ENCODE measurements around the gene YIPF3.

Gene YIPF3

DNA sequence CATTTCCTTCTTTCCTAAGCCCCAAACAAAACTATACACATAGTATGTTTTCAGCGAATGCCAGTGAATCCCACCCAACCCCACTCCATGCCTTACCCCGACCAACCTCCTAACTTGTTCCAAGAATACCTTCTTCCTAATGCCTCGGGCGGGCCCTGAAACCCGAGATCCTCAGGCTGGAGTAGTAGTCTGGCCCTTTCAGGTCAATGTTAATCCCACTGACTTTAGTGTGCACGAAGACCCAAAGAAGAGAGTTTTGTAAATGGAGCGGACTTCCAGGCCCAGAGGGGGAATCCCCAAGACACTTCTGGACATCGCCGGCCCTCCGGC, 394 bp downstream of the YIPF3 start:
- TF ChIP-seq, protein P1, sequence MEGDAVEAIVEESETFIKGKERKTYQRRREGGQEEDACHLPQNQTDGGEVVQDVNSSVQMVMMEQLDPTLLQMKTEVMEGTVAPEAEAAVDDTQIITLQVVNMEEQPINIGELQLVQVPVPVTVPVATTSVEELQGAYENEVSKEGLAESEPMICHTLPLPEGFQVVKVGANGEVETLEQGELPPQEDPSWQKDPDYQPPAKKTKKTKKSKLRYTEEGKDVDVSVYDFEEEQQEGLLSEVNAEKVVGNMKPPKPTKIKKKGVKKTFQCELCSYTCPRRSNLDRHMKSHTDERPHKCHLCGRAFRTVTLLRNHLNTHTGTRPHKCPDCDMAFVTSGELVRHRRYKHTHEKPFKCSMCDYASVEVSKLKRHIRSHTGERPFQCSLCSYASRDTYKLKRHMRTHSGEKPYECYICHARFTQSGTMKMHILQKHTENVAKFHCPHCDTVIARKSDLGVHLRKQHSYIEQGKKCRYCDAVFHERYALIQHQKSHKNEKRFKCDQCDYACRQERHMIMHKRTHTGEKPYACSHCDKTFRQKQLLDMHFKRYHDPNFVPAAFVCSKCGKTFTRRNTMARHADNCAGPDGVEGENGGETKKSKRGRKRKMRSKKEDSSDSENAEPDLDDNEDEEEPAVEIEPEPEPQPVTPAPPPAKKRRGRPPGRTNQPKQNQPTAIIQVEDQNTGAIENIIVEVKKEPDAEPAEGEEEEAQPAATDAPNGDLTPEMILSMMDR (IDR thresholded peaks at IDR 0.05; ENCODE audit: low read depth, low read length): no peak
- no peak for DNase-seq (ENCODE audit: extremely low read depth, low read depth)

- TF ChIP-seq, protein P1 (IDR thresholded peaks at IDR 0.05; ENCODE audit: low read depth, low read length): no peak
Measured at GRCh38 chr6:43515808-43516207, 918 bp downstream of the YIPF3 start.

DNA sequence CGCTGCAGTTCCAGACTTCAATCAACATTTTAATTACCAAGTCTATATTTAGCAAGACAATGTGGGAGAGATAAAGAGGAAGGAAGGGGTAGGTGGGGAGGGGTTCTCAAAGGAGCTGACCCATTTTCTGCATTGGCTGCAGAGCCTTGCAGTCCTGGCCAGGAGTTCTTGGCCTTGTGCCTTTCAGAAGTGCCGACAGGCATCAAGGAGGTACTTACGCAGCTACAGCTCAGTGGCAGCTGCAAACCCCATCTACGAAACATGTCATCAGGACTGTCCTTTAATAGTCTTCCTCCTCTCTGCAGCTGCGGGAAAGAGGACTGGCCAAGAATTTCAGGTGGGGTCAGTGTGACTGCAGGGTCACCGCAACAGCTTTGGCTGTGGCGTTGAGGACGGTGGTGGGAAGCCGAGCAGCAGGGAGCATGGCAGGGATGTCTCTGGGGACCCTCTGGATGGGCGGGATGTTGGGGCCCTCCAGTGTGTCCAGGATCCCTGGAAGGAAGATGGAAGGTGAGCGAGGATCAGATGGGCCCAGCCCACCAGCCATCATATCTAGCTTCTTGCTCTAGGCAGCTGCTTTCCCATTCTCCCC, 4.8 kb downstream of the YIPF3 start:
- DNase-seq (ENCODE audit: extremely low read depth, low read depth): no peak
- TF ChIP-seq, protein P1 (IDR thresholded peaks at IDR 0.05; ENCODE audit: low read depth, low read length): no peak

More at GRCh38 chr6:43515808-43516207, 918 bp downstream of the YIPF3 start:
- DNase-seq (ENCODE audit: extremely low read depth, low read depth): no peak

- no peak for DNase-seq (ENCODE audit: extremely low read depth, low read depth)
- TF ChIP-seq, protein P1 (IDR thresholded peaks at IDR 0.05; ENCODE audit: low read depth, low read length): no peak
Measured at GRCh38 chr6:43510827-43511163, 5.9 kb downstream of the YIPF3 start.

DNA sequence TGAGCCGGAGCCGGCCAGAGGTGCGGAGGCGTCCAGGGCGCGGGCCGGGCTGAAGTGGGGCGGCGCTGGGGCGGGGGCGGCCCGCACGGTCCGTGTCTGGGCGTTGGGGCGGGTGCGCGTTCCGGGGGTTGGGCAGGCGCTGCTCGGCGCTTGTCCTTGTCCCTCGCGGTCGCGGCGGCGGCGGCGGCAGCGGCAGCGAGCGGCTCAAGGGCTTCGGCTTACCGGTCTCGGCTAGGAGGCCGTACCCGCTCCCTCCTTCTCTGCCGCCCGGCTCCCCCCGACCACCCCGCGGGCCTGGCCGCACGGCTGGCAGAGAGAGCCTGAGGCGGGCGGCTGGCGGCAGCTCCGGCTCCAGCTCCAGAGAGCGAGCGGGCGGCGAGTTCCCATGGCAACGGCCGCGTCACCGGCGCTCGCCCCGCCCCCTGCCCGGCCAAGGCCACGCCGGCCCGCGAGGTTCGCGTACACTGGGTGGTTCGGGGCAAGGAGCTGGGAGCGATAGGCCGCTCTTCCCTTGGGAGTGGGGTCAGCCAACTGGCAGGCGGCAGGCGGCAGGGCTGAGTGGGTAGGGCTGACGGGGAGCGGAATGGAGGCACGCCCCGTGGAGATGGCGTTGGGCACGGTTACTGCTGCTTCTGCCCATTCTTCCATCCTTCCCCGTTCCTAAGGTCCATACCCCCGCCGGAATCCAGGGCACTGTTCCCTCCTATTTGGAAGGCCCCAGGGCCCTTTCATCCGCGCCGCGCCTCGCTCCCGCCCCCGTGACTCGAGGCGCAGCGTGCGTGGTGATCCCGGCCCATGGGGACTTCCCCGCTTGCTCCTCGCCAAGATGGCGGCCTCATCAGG, 6.5 kb downstream of the YIPF3 start, which contains the start of gene LRRC73:
TSS of gene LRRC73 (minus strand) at position 363 of the 843 bp plus-strand sequence. CDS start 561 bp downstream, outside the sequence.
- TF ChIP-seq, protein P1 (IDR thresholded peaks at IDR 0.05; ENCODE audit: low read depth, low read length): no peak
- peak; percentile 65 for DNase-seq (ENCODE audit: extremely low read depth, low read depth)

- DNase-seq (ENCODE audit: extremely low read depth, low read depth): no peak
- TF ChIP-seq, protein P1 (IDR thresholded peaks at IDR 0.05; ENCODE audit: low read depth, low read length): no peak
Measured at GRCh38 chr6:43509142-43509983, 7.4 kb downstream of the YIPF3 start.
